ENCODE measurements around the gene POLRMT. TPM values are rescaled to one million over a fixed set of nuclear protein-coding genes. Genes with fewer than 3 reads are reported as not detected.

POLRMT gene
- total and polyA plus RNA-seq, 12 donors, result 26.3 to 371 (median 43.8) TPM

- Histone ChIP-seq H3K27me3 (no peaks in the 10 kb centered on the region), H3K27ac (peak overlapping the region in 1 of 5 donors; percentile 23), H3K9me3 (replicated peaks in 1 of 3) (no peaks in the 10 kb centered on the region), H3K4me1 (replicated peaks in 1 of 2) (peaks cover 31 to 41% of the 10 kb centered on the region in 2 donors), H3K36me3 (replicated peaks in 1 of 2) (no peaks in the 10 kb centered on the region), H3K4me3 (peak overlapping the region in 1 of 4 donors; percentile 21)
- TF ChIP-seq POLR2A (IDR thresholded peaks at IDR 0.05) (no peak), CTCF (IDR thresholded peaks at IDR 0.05) (peak; percentile 88 to 98 (median 96))
- WGBS, 4 donors, result 7 to 13% (median 9%) methylated on average over 7 to 24 of the region's 24 CpGs
- intact Hi-C loops (cut with DNase I), result loop anchor here (2.0 to 5.0 kb wide), 2 partner anchors 67 to 68 kb away; no protein-coding TSS in a partner anchor
- DNase-seq, result peak; percentile 73 to 90 (median 82)
These were observed 31.6 kb upstream of the POLRMT start for GRCh38 chr19:664913-665443.

DNA sequence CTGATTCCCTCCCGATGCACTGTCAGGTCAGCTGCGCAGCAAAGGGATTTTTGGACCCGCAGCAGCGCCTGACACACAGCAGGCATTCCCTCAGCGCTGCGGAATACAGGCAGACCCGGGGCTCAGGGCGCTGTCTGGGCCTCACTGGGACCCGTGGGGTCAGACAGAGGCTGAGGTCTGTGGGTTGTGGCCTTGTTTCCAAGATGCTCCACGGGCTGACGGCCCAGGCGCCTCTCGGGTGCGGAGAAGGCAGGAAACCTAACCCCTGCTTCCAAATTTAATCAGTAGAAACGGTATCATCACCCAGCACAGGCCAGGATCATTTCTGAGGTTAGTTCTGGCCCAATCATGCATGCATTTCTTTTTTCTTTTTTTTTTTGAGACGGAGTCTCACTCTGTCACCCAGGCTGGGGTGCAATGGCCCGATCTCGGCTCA is 30.4 kb upstream of the POLRMT start:
- TF ChIP-seq CTCF (IDR thresholded peaks at IDR 0.05), result no peak
- peak in 1 of 2 donors; percentile 21 for TF ChIP-seq POLR2A (IDR thresholded peaks at IDR 0.05)
- peak overlapping the region; percentile 96 to 98 (median 97) for H3K27ac ChIP-seq
- 20 to 44% (median 30%) methylated on average over 15 to 18 of the region's 18 CpGs for WGBS, 4 donors
- intact Hi-C loops (cut with DNase I), result loop anchor here in 1 of 2 donors (2.0 kb wide), 1 partner anchor 69 kb away; no protein-coding TSS in a partner anchor
- H3K27me3 ChIP-seq, result no peaks in the 10 kb centered on the region
- no peaks in the 10 kb centered on the region for H3K36me3 ChIP-seq (replicated peaks in 1 of 2)
- H3K4me3 ChIP-seq, result peak overlapping the region in 2 of 4 donors; percentile 36 to 94
- peaks cover 33 to 53% of the 10 kb centered on the region in 2 donors for H3K4me1 ChIP-seq (replicated peaks in 1 of 2)
- H3K9me3 ChIP-seq (replicated peaks in 1 of 3), result no peaks in the 10 kb centered on the region
- DNase-seq, result no peak

DNA sequence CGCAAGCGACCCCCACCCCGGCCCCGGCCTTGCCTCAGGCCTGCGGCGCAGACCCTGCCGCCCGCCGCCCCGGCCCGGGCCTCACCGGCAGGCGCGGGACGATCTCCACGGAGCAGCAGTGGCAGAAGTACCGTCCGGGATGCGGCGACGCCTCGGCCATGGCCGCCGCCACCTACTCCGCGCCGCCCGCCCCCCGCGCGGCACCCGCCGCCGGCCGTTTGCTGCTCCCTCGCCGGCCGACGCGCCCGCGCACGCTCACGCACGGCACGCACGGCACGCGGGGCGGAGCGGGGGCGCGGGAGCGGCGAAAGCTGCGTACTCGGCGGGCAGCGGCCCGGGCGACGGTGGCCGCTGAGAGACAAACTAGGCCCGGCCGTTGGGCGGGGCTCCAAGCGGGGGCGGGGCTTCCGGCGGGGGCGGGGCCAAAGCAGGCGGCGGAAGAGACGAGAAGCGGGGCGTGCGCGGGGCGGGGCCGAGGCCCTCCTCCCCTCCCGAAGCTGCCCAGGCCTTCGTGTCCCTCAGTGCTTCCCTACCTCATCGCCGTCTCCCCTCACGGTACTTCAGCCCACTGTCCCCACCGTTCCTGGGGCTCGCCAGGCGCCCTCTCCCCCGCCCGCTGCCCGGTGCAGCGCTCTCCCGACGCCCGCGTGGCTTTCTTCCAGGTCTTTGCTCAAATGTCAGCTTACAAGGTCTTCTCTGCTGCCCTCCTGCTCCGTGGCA is 29.8 kb upstream of the POLRMT start, which contains the start of gene RNF126:
TSS of gene RNF126 (minus strand) at position 253 of the 720 bp plus-strand sequence. CDS start at position 160, 93 bp downstream.
- TF ChIP-seq CTCF (IDR thresholded peaks at IDR 0.05) (peak in 1 of 6 experiments; percentile 3), POLR2A (IDR thresholded peaks at IDR 0.05) (peak; percentile 61 to 80)
- intact Hi-C loops (cut with DNase I), result no loop called here
- no peaks in the 10 kb centered on the region for H3K36me3 ChIP-seq (replicated peaks in 1 of 2)
- peak within 1 kb of the TSS; percentile 96 to 98 (median 97) for H3K27ac ChIP-seq
- peak; percentile 88 to 98 (median 95) for DNase-seq
- H3K27me3 ChIP-seq, result no peaks in the 10 kb centered on the region
- peak within 1 kb of the TSS; percentile 26 to 94 (median 83) for H3K4me3 ChIP-seq
- H3K4me1 ChIP-seq (replicated peaks in 1 of 2), result peaks cover 33 to 59% of the 10 kb centered on the region in 2 donors
- WGBS, 4 donors, result 1 to 3% (median 1%) methylated on average over 13 to 97 of the region's 97 CpGs
- H3K9me3 ChIP-seq (replicated peaks in 1 of 3), result no peaks in the 10 kb centered on the region

Data from adrenal gland (tissue), 12 donors.